CD4-positive, alpha-beta T cell treated with Interleukin-12 subunit alpha and Interleukin-12 subunit beta, for 1 hour (primary cell): ENCODE data around the gene SRMS.
A peak's percentile ranks its signal among the peaks of the same experiment; 100 is the strongest.

ENCODE experiments used
- DNase-seq: peaks from one replicate; pipeline ENCODE4 v3.0.0-alpha.2; 2020

SRMS gene

GRCh38 chr20:63551068-63551467, 3.5 kb upstream of the SRMS start:
- DNase-seq: no peak

- no peak for DNase-seq
Observed at GRCh38 chr20:63549679-63550282, 2.2 kb upstream of the SRMS start.

GRCh38 chr20:63549019-63549418, 1.5 kb upstream of the SRMS start:
- no peak for DNase-seq

- no peak for DNase-seq
Observed at GRCh38 chr20:63548542-63548941, 993 bp upstream of the SRMS start.

GRCh38 chr20:63546956-63547724, 409 bp downstream of the SRMS start:
- DNase-seq: no peak

- no peak for DNase-seq
Observed at GRCh38 chr20:63546256-63546955, 1.1 kb downstream of the SRMS start.

GRCh38 chr20:63545814-63546213, 1.7 kb downstream of the SRMS start:
- DNase-seq: no peak

GRCh38 chr20:63544958-63545516, 2.5 kb downstream of the SRMS start:
- no peak for DNase-seq

- DNase-seq: no peak
Observed at GRCh38 chr20:63544241-63544957, 3.1 kb downstream of the SRMS start.

- no peak for DNase-seq
Observed at GRCh38 chr20:63543733-63544132, 3.8 kb downstream of the SRMS start.

GRCh38 chr20:63543131-63543530, 4.4 kb downstream of the SRMS start:
- DNase-seq: no peak

GRCh38 chr20:63542696-63543095, 4.9 kb downstream of the SRMS start:
- DNase-seq: no peak

- DNase-seq: no peak
Observed at GRCh38 chr20:63542031-63542559, 5.5 kb downstream of the SRMS start.

GRCh38 chr20:63541371-63541770, 6.2 kb downstream of the SRMS start:
- DNase-seq: no peak

- no peak for DNase-seq
Observed at GRCh38 chr20:63540417-63541186, 6.9 kb downstream of the SRMS start.

GRCh38 chr20:63539441-63540370, 7.8 kb downstream of the SRMS start:
- DNase-seq: no peak

GRCh38 chr20:63539092-63539430, 8.5 kb downstream of the SRMS start:
- no peak for DNase-seq

GRCh38 chr20:63538204-63539091, 9.1 kb downstream of the SRMS start:
- DNase-seq: peak; percentile 70

- peak; percentile 96 for DNase-seq
Observed at GRCh38 chr20:63537525-63538203, 9.9 kb downstream of the SRMS start.
